ENCODE measurements around the gene SPATA9.

SPATA9 gene

DNA sequence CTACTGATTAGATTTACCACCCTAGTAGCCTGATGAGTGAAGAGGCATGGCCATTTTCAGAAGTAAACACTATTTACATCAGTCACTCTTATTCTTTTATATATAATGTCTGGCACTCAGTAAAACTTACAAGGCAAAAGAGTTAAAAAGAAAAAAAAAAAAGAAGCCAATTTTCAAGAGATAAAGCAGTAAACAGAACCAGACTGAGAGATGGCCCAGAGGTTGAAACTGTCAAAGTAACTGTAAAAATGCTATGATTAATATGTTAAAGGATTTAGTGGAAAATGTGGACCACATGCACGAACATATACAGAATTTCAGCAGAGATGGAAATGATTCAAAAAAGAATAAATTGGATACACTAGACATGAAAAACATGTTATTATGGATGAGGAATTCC lies 69.3 kb downstream of the SPATA9 start:
- Histone ChIP-seq H3K4me1 (ENCODE audit: control insufficient read depth, insufficient read depth, low read length) (no peaks in the 10 kb centered on the region), H3K9ac (ENCODE audit: low read depth, low read length) (no peak overlapping the region), H3K4me3 (ENCODE audit: low read depth, low read length) (no peak overlapping the region), H3K36me3 (ENCODE audit: control insufficient read depth, insufficient read depth, low read length) (no peaks in the 10 kb centered on the region), H3K27me3 (ENCODE audit: control insufficient read depth, insufficient read depth, low read length) (peaks cover 10% of the 10 kb centered on the region), H3K9me3 (ENCODE audit: control insufficient read depth, insufficient read depth, low read length) (no peaks in the 10 kb centered on the region), H3K27ac (ENCODE audit: low read depth, low read length) (no peak overlapping the region)

- Histone ChIP-seq H3K9me3 (ENCODE audit: control insufficient read depth, insufficient read depth, low read length) (no peaks in the 10 kb centered on the region), H3K27ac (ENCODE audit: low read depth, low read length) (no peak overlapping the region), H3K36me3 (ENCODE audit: control insufficient read depth, insufficient read depth, low read length) (no peaks in the 10 kb centered on the region), H3K27me3 (ENCODE audit: control insufficient read depth, insufficient read depth, low read length) (no peaks in the 10 kb centered on the region), H3K4me1 (ENCODE audit: control insufficient read depth, insufficient read depth, low read length) (no peaks in the 10 kb centered on the region), H3K9ac (ENCODE audit: low read depth, low read length) (no peak overlapping the region), H3K4me3 (ENCODE audit: low read depth, low read length) (no peak overlapping the region)
These were observed 71.4 kb downstream of the SPATA9 start for GRCh38 chr5:95611396-95611795.

GRCh38 chr5:95610546-95610945 lies 72.2 kb downstream of the SPATA9 start:
- Histone ChIP-seq H3K4me1 (ENCODE audit: control insufficient read depth, insufficient read depth, low read length) (no peaks in the 10 kb centered on the region), H3K9ac (ENCODE audit: low read depth, low read length) (no peak overlapping the region), H3K36me3 (ENCODE audit: control insufficient read depth, insufficient read depth, low read length) (no peaks in the 10 kb centered on the region), H3K9me3 (ENCODE audit: control insufficient read depth, insufficient read depth, low read length) (no peaks in the 10 kb centered on the region), H3K27me3 (ENCODE audit: control insufficient read depth, insufficient read depth, low read length) (no peaks in the 10 kb centered on the region), H3K27ac (ENCODE audit: low read depth, low read length) (no peak overlapping the region), H3K4me3 (ENCODE audit: low read depth, low read length) (no peak overlapping the region)

GRCh38 chr5:95609711-95610110 lies 73.1 kb downstream of the SPATA9 start:
- no peak overlapping the region for H3K9ac ChIP-seq (ENCODE audit: low read depth, low read length)
- H3K9me3 ChIP-seq (ENCODE audit: control insufficient read depth, insufficient read depth, low read length), result no peaks in the 10 kb centered on the region
- no peaks in the 10 kb centered on the region for H3K36me3 ChIP-seq (ENCODE audit: control insufficient read depth, insufficient read depth, low read length)
- no peak overlapping the region for H3K4me3 ChIP-seq (ENCODE audit: low read depth, low read length)
- H3K27ac ChIP-seq (ENCODE audit: low read depth, low read length), result no peak overlapping the region
- H3K4me1 ChIP-seq (ENCODE audit: control insufficient read depth, insufficient read depth, low read length), result no peaks in the 10 kb centered on the region
- no peaks in the 10 kb centered on the region for H3K27me3 ChIP-seq (ENCODE audit: control insufficient read depth, insufficient read depth, low read length)
